Body of pancreas (tissue), 4 donors: ENCODE data around the gene DGKE. TPM values are rescaled to one million over a fixed set of nuclear protein-coding genes. Genes with fewer than 3 reads are reported as not detected.

ENCODE experiments used
- ATAC-seq: fragments of 150-250 bp; one replicate; pipeline ENCODE4 v1.9.1; 2016
- DNase-seq, 4 donors: peaks; one replicate each; pipeline ENCODE4 v3.0.0-alpha.2; 2019
- H3K27ac ChIP-seq, 4 donors: fragments of 200-600 bp; sonication (generic); 1 replicate in 3 of 4; 2 replicates in 1 of 4; pipeline versions ENCODE4 v1.5.1 to v1.6.1; 2016 to 2019; ENCODE audit warnings: mild to moderate bottlenecking in 1 of 4, mixed read lengths in 1 of 4, moderate library complexity in 1 of 4
- H3K27me3 ChIP-seq, 2 donors: fragments of 200-600 bp; sonication (generic); one replicate each; pipeline ENCODE4 v1.6.0; 2016; ENCODE audit warnings: mild to moderate bottlenecking in 1 of 2
- H3K36me3 ChIP-seq, 2 donors: fragments of 200-600 bp; sonication (generic); replicated peaks in 1 of 2; 2 replicates each; pipeline ENCODE4 v1.5.1; 2016; ENCODE audit warnings: low read depth in 2 of 2; ENCODE audit not compliant: insufficient read depth in 1 of 2
- H3K4me1 ChIP-seq: fragments of 200-600 bp; sonication (generic); one replicate; pipeline ENCODE4 v1.6.0; 2016
- H3K4me3 ChIP-seq, 2 donors: fragments of 200-600 bp; sonication (generic); 1 replicate in 1 of 2; 2 replicates in 1 of 2; pipeline ENCODE4 v1.5.1; 2016 to 2019
- H3K9me3 ChIP-seq, 3 donors: fragments of 200-600 bp; sonication (generic); 1 replicate in 2 of 3; 2 replicates in 1 of 3; pipeline ENCODE4 v1.5.1; 2016
- POLR2A ChIP-seq, 3 donors: fragments of 450-650 bp; IDR thresholded peaks; one replicate each; pipeline ENCODE4 v1.6.1; 2016; ENCODE audit warnings: antibody characterized with exemption in 3 of 3, mild to moderate bottlenecking in 2 of 3
- WGBS, 2 donors: methylation state at CpG; one replicate each; pipeline ENCODE4 v1.1.5; 2017; 5-methylcytosine and 5-hydroxymethylcytosine counted together
- intact Hi-C: fragments of 100-400 bp; cut with DNase I; formaldehyde crosslinking; loops from one replicate; pipeline ENCODE4 v1.15.1; 2023
- total RNA-seq, 2 donors: library from RNA; depleted of rRNA; stranded (reverse); fragments of >200 nt; gene quantifications; one replicate each; pipeline ENCODE4 v1.1.0, GENCODE V29; 2016
- TF ChIP-seq, protein P1 (sequence below), 7 experiments: fragments of 450-650 bp in 4 of 7; fragments of 200-600 bp in 3 of 7; sonication (generic) in 3 of 7; IDR thresholded peaks; one replicate each; pipeline ENCODE4 v1.5.1; 2016 to 2019; ENCODE audit warnings: antibody characterized with exemption in 7 of 7

Gene DGKE
- total RNA-seq: 1 to 10 TPM; 4.6 to 7.0 TPM

GRCh38 chr17:56833809-56834379, at the start of gene DGKE, which contains the start of gene C17orf67:
TSS of gene DGKE (plus strand) at chr17:56834151. CDS start at chr17:56834796, 645 bp downstream.
TSS of gene C17orf67 (minus strand) at chr17:56833920. CDS start at chr17:56815810, 18,110 bp downstream.
- peak; percentile 50 to 69 (median 57) for TF ChIP-seq POLR2A (IDR thresholded peaks at IDR 0.05)
- TF ChIP-seq, protein P1, sequence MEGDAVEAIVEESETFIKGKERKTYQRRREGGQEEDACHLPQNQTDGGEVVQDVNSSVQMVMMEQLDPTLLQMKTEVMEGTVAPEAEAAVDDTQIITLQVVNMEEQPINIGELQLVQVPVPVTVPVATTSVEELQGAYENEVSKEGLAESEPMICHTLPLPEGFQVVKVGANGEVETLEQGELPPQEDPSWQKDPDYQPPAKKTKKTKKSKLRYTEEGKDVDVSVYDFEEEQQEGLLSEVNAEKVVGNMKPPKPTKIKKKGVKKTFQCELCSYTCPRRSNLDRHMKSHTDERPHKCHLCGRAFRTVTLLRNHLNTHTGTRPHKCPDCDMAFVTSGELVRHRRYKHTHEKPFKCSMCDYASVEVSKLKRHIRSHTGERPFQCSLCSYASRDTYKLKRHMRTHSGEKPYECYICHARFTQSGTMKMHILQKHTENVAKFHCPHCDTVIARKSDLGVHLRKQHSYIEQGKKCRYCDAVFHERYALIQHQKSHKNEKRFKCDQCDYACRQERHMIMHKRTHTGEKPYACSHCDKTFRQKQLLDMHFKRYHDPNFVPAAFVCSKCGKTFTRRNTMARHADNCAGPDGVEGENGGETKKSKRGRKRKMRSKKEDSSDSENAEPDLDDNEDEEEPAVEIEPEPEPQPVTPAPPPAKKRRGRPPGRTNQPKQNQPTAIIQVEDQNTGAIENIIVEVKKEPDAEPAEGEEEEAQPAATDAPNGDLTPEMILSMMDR (IDR thresholded peaks at IDR 0.05): peak in 1 of 7 experiments; percentile 9
- Histone ChIP-seq H3K4me1 (peaks cover 68% of the 10 kb centered on the region), H3K27me3 (no peaks in the 10 kb centered on the region), H3K27ac (peak within 1 kb of the TSS; percentile 82 to 91 (median 86)), H3K9me3 (no peaks in the 10 kb centered on the region), H3K4me3 (peak within 1 kb of the TSS; percentile 34 to 79), H3K36me3 (no peaks in the 10 kb centered on the region)
- ATAC-seq (peak; percentile 93), DNase-seq (peak; percentile 98 to 99 (median 99))
- intact Hi-C loops: no loop called here
- 0 to 3% methylated on average over 14 to 65 of the region's 66 CpGs for WGBS, 2 donors

DNA sequence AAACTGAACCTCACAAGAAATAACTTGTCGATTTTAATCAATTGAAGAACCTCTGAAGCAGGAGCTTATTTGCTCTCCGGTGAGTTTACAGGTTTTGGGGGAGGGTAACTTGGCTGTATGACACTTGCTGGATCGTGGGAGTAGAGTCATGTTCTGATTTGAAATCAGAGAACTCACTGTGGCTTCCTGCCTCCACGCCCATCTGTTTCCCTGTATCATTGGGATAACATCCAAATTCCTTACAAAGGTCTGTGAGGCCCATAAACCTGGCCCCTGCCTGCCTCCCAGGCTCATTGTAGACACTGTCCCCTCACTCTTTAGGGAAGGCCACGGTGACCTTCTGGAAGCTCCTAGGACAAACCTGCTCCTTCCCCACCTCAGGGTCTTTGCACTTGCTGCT, 48.5 kb upstream of the DGKE start:
- DNase-seq (no peak), ATAC-seq (no peak)
- Histone ChIP-seq H3K4me3 (no peak overlapping the region), H3K36me3 (no peaks in the 10 kb centered on the region), H3K9me3 (no peaks in the 10 kb centered on the region), H3K4me1 (peaks cover 2% of the 10 kb centered on the region), H3K27ac (no peak overlapping the region), H3K27me3 (no peaks in the 10 kb centered on the region)
- intact Hi-C loops: no loop called here
- 49 to 55% methylated on average over 4 to 5 of the region's 5 CpGs for WGBS, 2 donors
- no peak for TF ChIP-seq POLR2A (IDR thresholded peaks at IDR 0.05)
- TF ChIP-seq, protein P1 (IDR thresholded peaks at IDR 0.05): no peak

- Histone ChIP-seq H3K27me3 (no peaks in the 10 kb centered on the region), H3K27ac (no peak overlapping the region), H3K36me3 (no peaks in the 10 kb centered on the region), H3K4me1 (no peaks in the 10 kb centered on the region), H3K9me3 (no peaks in the 10 kb centered on the region), H3K4me3 (no peak overlapping the region)
- TF ChIP-seq, protein P1 (IDR thresholded peaks at IDR 0.05): no peak
- TF ChIP-seq POLR2A (IDR thresholded peaks at IDR 0.05): no peak
- 77 to 80% methylated on average over 9 of the region's 9 CpGs for WGBS, 2 donors
- intact Hi-C loops: no loop called here
- ATAC-seq (no peak), DNase-seq (no peak)
Measured at GRCh38 chr17:56785997-56786680, 47.8 kb upstream of the DGKE start.

- ATAC-seq: peak; percentile 69
Measured at GRCh38 chr17:56786989-56787482, 46.9 kb upstream of the DGKE start.

More at GRCh38 chr17:56786989-56787482, 46.9 kb upstream of the DGKE start:
- intact Hi-C loops: no loop called here
- Histone ChIP-seq H3K27me3 (no peaks in the 10 kb centered on the region), H3K9me3 (no peaks in the 10 kb centered on the region), H3K36me3 (no peaks in the 10 kb centered on the region), H3K4me1 (no peaks in the 10 kb centered on the region), H3K4me3 (no peak overlapping the region), H3K27ac (no peak overlapping the region)
- peak in 1 of 4 donors; percentile 53 for DNase-seq
- TF ChIP-seq, protein P1 (IDR thresholded peaks at IDR 0.05): no peak
- no peak for TF ChIP-seq POLR2A (IDR thresholded peaks at IDR 0.05)
- 47 to 63% methylated on average over 7 of the region's 7 CpGs for WGBS, 2 donors
